SKM-1 (cell line): ENCODE results near the gene UBE2O.

Source experiments
- DNase-seq: peaks from one replicate; lab custom pipeline; 2025; ENCODE audit not compliant: unreplicated experiment; lab: John Stamatoyannopoulos, UW

The UBE2O gene

GRCh38 chr17:76395980-76396379 lies 57.0 kb downstream of the UBE2O start:
- DNase-seq, result no peak

- DNase-seq, result no peak
Observed at GRCh38 chr17:76394166-76394565, 58.8 kb downstream of the UBE2O start.

GRCh38 chr17:76391200-76391715 lies 61.7 kb downstream of the UBE2O start:
- DNase-seq, result no peak

GRCh38 chr17:76390003-76390421 lies 62.9 kb downstream of the UBE2O start:
- no peak for DNase-seq

- no peak for DNase-seq
Observed at GRCh38 chr17:76388966-76389888, 63.7 kb downstream of the UBE2O start.

GRCh38 chr17:76386966-76387765 lies 65.8 kb downstream of the UBE2O start:
- no peak for DNase-seq

GRCh38 chr17:76385892-76386786 lies 66.8 kb downstream of the UBE2O start:
- peak; percentile 50 for DNase-seq

- no peak for DNase-seq
Observed at GRCh38 chr17:76384987-76385891, 67.7 kb downstream of the UBE2O start.

GRCh38 chr17:76384222-76384986 lies 68.5 kb downstream of the UBE2O start, which contains the start of gene SPHK1:
SPHK1 (plus strand) TSS chr17:76384609; CDS start chr17:76385645, 1,036 bp downstream.
- no peak for DNase-seq

- DNase-seq, result no peak
Observed at GRCh38 chr17:76383546-76384221, 69.3 kb downstream of the UBE2O start.

- DNase-seq, result no peak
Observed at GRCh38 chr17:76382803-76383545, 70.0 kb downstream of the UBE2O start.

GRCh38 chr17:76382351-76382802 lies 70.6 kb downstream of the UBE2O start:
- DNase-seq, result no peak

GRCh38 chr17:76381633-76382350 lies 71.2 kb downstream of the UBE2O start:
- DNase-seq, result no peak

- no peak for DNase-seq
Observed at GRCh38 chr17:76379646-76380376, 73.1 kb downstream of the UBE2O start.

GRCh38 chr17:76379275-76379641 lies 73.7 kb downstream of the UBE2O start:
- DNase-seq, result no peak
